Measurements from ENCODE around the gene FIGNL1.

FIGNL1 gene

GRCh38 chr7:50456371-50457123 lies 6.4 kb upstream of the FIGNL1 start:
- H3K4me1 ChIP-seq = no peaks in the 10 kb centered on the region
- no peak overlapping the region for H3K4me3 ChIP-seq (ENCODE audit: low read depth, low read length)
- no peaks in the 10 kb centered on the region for H3K9me3 ChIP-seq
- TF ChIP-seq CTCF (IDR thresholded peaks at IDR 0.05; ENCODE audit: low read depth, low read length) = no peak
- H3K36me3 ChIP-seq = peaks cover 24% of the 10 kb centered on the region
- no peaks in the 10 kb centered on the region for H3K27me3 ChIP-seq
- no peak for DNase-seq

- TF ChIP-seq CTCF (IDR thresholded peaks at IDR 0.05; ENCODE audit: low read depth, low read length) = no peak
- no peaks in the 10 kb centered on the region for H3K4me1 ChIP-seq
- H3K9me3 ChIP-seq = no peaks in the 10 kb centered on the region
- H3K36me3 ChIP-seq = peaks cover 18% of the 10 kb centered on the region
- no peak overlapping the region for H3K4me3 ChIP-seq (ENCODE audit: low read depth, low read length)
- no peaks in the 10 kb centered on the region for H3K27me3 ChIP-seq
- no peak for DNase-seq
Observed at GRCh38 chr7:50455658-50456057, 5.5 kb upstream of the FIGNL1 start.

DNA sequence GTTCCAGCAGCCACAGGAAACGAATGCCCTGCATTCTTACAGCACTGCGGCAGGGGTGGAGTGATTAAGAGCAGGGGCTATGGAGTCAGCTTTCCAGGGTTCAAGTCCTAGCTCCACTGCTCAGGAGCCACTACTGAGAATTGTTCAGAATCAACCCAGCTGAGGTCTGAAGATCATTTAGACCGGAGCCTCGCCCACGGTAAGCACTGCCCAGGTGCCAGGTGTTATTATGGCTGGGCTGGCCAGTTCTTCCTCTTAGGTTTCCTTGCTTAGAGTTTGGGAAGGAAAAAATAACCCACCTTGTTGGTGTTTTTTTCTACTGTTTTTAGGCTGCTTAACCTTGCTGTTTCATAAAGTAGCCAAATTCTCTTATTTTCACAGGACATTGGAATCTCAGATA lies 4.8 kb upstream of the FIGNL1 start:
- H3K27me3 ChIP-seq = no peaks in the 10 kb centered on the region
- no peak for DNase-seq
- H3K4me3 ChIP-seq (ENCODE audit: low read depth, low read length) = no peak overlapping the region
- H3K9me3 ChIP-seq = no peaks in the 10 kb centered on the region
- no peaks in the 10 kb centered on the region for H3K4me1 ChIP-seq
- H3K36me3 ChIP-seq = peaks cover 18% of the 10 kb centered on the region
- no peak for TF ChIP-seq CTCF (IDR thresholded peaks at IDR 0.05; ENCODE audit: low read depth, low read length)

- DNase-seq = no peak
- peak overlapping the region; percentile 70 for H3K4me3 ChIP-seq (ENCODE audit: low read depth, low read length)
- H3K9me3 ChIP-seq = no peaks in the 10 kb centered on the region
- H3K4me1 ChIP-seq = no peaks in the 10 kb centered on the region; the same call in 1 of the 2 replicates
- peaks cover 16% of the 10 kb centered on the region for H3K36me3 ChIP-seq
- no peak for TF ChIP-seq CTCF (IDR thresholded peaks at IDR 0.05; ENCODE audit: low read depth, low read length)
- H3K27me3 ChIP-seq = no peaks in the 10 kb centered on the region
Observed at GRCh38 chr7:50450590-50451032, 461 bp upstream of the FIGNL1 start.

- TF ChIP-seq CTCF (IDR thresholded peaks at IDR 0.05; ENCODE audit: low read depth, low read length) = no peak
- Histone ChIP-seq H3K4me1 (no peaks in the 10 kb centered on the region; the same call in 1 of the 2 replicates), H3K36me3 (peaks cover 27% of the 10 kb centered on the region), H3K27me3 (no peaks in the 10 kb centered on the region), H3K4me3 (ENCODE audit: low read depth, low read length) (peak overlapping the region; percentile 70), H3K9me3 (no peaks in the 10 kb centered on the region)
- DNase-seq = no peak
Observed at GRCh38 chr7:50449501-50449880, 659 bp downstream of the FIGNL1 start.

GRCh38 chr7:50448823-50449222 lies 1.3 kb downstream of the FIGNL1 start:
- no peak for DNase-seq
- peaks cover 34% of the 10 kb centered on the region for H3K36me3 ChIP-seq
- H3K27me3 ChIP-seq = no peaks in the 10 kb centered on the region
- no peaks in the 10 kb centered on the region; the same call in 1 of the 2 replicates for H3K4me1 ChIP-seq
- H3K4me3 ChIP-seq (ENCODE audit: low read depth, low read length) = peak overlapping the region; percentile 70
- no peaks in the 10 kb centered on the region for H3K9me3 ChIP-seq
- TF ChIP-seq CTCF (IDR thresholded peaks at IDR 0.05; ENCODE audit: low read depth, low read length) = no peak

Data from BE2C (cell line).